ENCODE measurements around the gene RRAGD.
A peak's percentile ranks its signal among the peaks of the same experiment; 100 is the strongest.

RRAGD gene

GRCh38 chr6:89410231-89410761 is 1.8 kb downstream of the RRAGD start:
- peak overlapping the region; percentile 85 for H3K4me3 ChIP-seq (ENCODE audit: low read depth, low read length)
- CTCF ChIA-PET: interaction anchor here (0.6 to 2.5 kb wide), 7 partner anchors 22 to 1069 kb away, joined by 3 to 18 read pairs (median 3); no protein-coding TSS in a partner anchor
- H3K27ac ChIP-seq (ENCODE audit: extremely low read depth, low read depth, low read length): no peak overlapping the region
- H3K9me3 ChIP-seq (ENCODE audit: control insufficient read depth, insufficient read depth, low read depth, low read length): no peaks in the 10 kb centered on the region
- H3K36me3 ChIP-seq (ENCODE audit: control insufficient read depth in 2 of 2, insufficient read depth in 1 of 2, low read length in 2 of 2): no peaks in the 10 kb centered on the region
- POLR2A ChIA-PET: interaction anchor here (2.2 kb wide), 1 partner anchor 20 kb away, joined by 6 read pairs; no protein-coding TSS in a partner anchor
- TF ChIP-seq ZBTB8A (tag by site-specific recombination; IDR thresholded peaks at IDR 0.05): 0 out of 2 replicates have a peak, but pooled peaks have one; percentile 19
- TF ChIP-seq ZNF600 (tag by site-specific recombination; IDR thresholded peaks at IDR 0.05): no peak
- TF ChIP-seq YY1 (tag by site-specific recombination; IDR thresholded peaks at IDR 0.05): no peak
- TF ChIP-seq PRDM4 (tag by site-specific recombination; IDR thresholded peaks at IDR 0.05): 0 out of 2 replicates have a peak, but pooled peaks have one; percentile 10
- TF ChIP-seq OSR2 (tag by site-specific recombination; IDR thresholded peaks at IDR 0.05): peak; percentile 19; the same call in 1 of the 2 replicates
- TF ChIP-seq PRDM10 (tag by site-specific recombination; IDR thresholded peaks at IDR 0.05): peak; percentile 63; the same call in 1 of the 2 replicates
- 0 out of 2 replicates have a peak, but pooled peaks have one; percentile 12 for TF ChIP-seq PATZ1 (tag by site-specific recombination; IDR thresholded peaks at IDR 0.05)
- TF ChIP-seq GLIS1 (tag by site-specific recombination; IDR thresholded peaks at IDR 0.05): no peak
- TF ChIP-seq ZFP3 (tag by site-specific recombination; IDR thresholded peaks at IDR 0.05; ENCODE audit: low read depth): no peak
- no peak for TF ChIP-seq ZNF311 (tag by site-specific recombination; IDR thresholded peaks at IDR 0.05; ENCODE audit: borderline replicate concordance)
- peaks cover 12% of the 10 kb centered on the region for H3K4me1 ChIP-seq (ENCODE audit: control insufficient read depth, insufficient read depth, low read length)

GRCh38 chr6:89409461-89410035 is 2.5 kb downstream of the RRAGD start:
- no peaks in the 10 kb centered on the region for H3K36me3 ChIP-seq (ENCODE audit: control insufficient read depth in 2 of 2, insufficient read depth in 1 of 2, low read length in 2 of 2)
- CTCF ChIA-PET: interaction anchor here (0.6 to 2.5 kb wide), 3 partner anchors 12 to 1070 kb away, joined by 3 to 18 read pairs (median 3); no protein-coding TSS in a partner anchor
- no peaks in the 10 kb centered on the region for H3K9me3 ChIP-seq (ENCODE audit: control insufficient read depth, insufficient read depth, low read depth, low read length)
- no peak overlapping the region for H3K27ac ChIP-seq (ENCODE audit: extremely low read depth, low read depth, low read length)
- H3K4me3 ChIP-seq (ENCODE audit: low read depth, low read length): no peak overlapping the region
- POLR2A ChIA-PET: no interaction called here
- H3K4me1 ChIP-seq (ENCODE audit: control insufficient read depth, insufficient read depth, low read length): peaks cover 12% of the 10 kb centered on the region
- TF ChIP-seq ZNF658 (tag by site-specific recombination; IDR thresholded peaks at IDR 0.05): no peak
- peak; percentile 94 for TF ChIP-seq ZNF239 (tag by site-specific recombination; IDR thresholded peaks at IDR 0.05)
- no peak for TF ChIP-seq ZSCAN23 (tag by site-specific recombination; IDR thresholded peaks at IDR 0.05)
- no peak for TF ChIP-seq BCL11A (tag by site-specific recombination; IDR thresholded peaks at IDR 0.05; ENCODE audit: low read depth)
- no peak for TF ChIP-seq ZNF169 (tag by site-specific recombination; IDR thresholded peaks at IDR 0.05)
- 0 out of 2 replicates have a peak, but pooled peaks have one; percentile 31 for TF ChIP-seq SCRT2 (tag by site-specific recombination; IDR thresholded peaks at IDR 0.05)
- TF ChIP-seq SP7 (tag by site-specific recombination; IDR thresholded peaks at IDR 0.05): no peak
- TF ChIP-seq ZNF548 (tag by site-specific recombination; IDR thresholded peaks at IDR 0.05): no peak
- peak; percentile 85; the same call in 1 of the 2 replicates for TF ChIP-seq TRIM28 (IDR thresholded peaks at IDR 0.05; ENCODE audit: borderline replicate concordance, low read length)
- no peak for TF ChIP-seq ZNF560 (tag by site-specific recombination; IDR thresholded peaks at IDR 0.05; ENCODE audit: borderline replicate concordance)
- TF ChIP-seq ZBTB8A (tag by site-specific recombination; IDR thresholded peaks at IDR 0.05): peak; percentile 82
- TF ChIP-seq ZBTB17 (tag by site-specific recombination; IDR thresholded peaks at IDR 0.05): peak; percentile 99
- TF ChIP-seq MZF1 (tag by site-specific recombination; IDR thresholded peaks at IDR 0.05; ENCODE audit: borderline replicate concordance): peak; percentile 81
- TF ChIP-seq ZNF280C (tag by site-specific recombination; IDR thresholded peaks at IDR 0.05): no peak
- TF ChIP-seq ZNF624 (tag by site-specific recombination; IDR thresholded peaks at IDR 0.05): no peak
- TF ChIP-seq BCL11B (tag by site-specific recombination; IDR thresholded peaks at IDR 0.05; ENCODE audit: low read depth): no peak
